Activated naive CD8-positive, alpha-beta T cell treated with anti-CD3 and anti-CD28 coated beads, Interleukin-2, amount 50 U/mL, for 24 hours (primary cell): ENCODE results near the gene INHA.
A peak's percentile ranks its signal among the peaks of the same experiment; 100 is the strongest.

Source experiments
- ATAC-seq: fragments of 150-1000 bp; cut with Tn5 transposase; one replicate; pipeline ENCODE4 v1.10.0; 2021
- DNase-seq: peaks from one replicate; pipeline ENCODE4 v3.0.0; 2021
- H3K27ac Mint-ChIP-seq: one replicate; pipeline ENCODE4 v1.8.0; 2021; ENCODE audit warnings: mild to moderate bottlenecking, mixed read lengths
- H3K27me3 Mint-ChIP-seq: one replicate; pipeline ENCODE4 v1.8.0; 2021; ENCODE audit warnings: mixed read lengths
- H3K36me3 Mint-ChIP-seq: one replicate; pipeline ENCODE4 v1.8.0; 2021; ENCODE audit warnings: low read depth, mixed read lengths
- H3K4me1 Mint-ChIP-seq: one replicate; pipeline ENCODE4 v1.8.0; 2021; ENCODE audit warnings: mixed read lengths
- H3K4me3 Mint-ChIP-seq: one replicate; pipeline ENCODE4 v1.8.0; 2021; ENCODE audit warnings: mild to moderate bottlenecking, moderate library complexity, mixed read lengths
- H3K9me3 Mint-ChIP-seq: one replicate; pipeline ENCODE4 v1.8.0; 2021; ENCODE audit warnings: mixed read lengths

INHA gene

DNA sequence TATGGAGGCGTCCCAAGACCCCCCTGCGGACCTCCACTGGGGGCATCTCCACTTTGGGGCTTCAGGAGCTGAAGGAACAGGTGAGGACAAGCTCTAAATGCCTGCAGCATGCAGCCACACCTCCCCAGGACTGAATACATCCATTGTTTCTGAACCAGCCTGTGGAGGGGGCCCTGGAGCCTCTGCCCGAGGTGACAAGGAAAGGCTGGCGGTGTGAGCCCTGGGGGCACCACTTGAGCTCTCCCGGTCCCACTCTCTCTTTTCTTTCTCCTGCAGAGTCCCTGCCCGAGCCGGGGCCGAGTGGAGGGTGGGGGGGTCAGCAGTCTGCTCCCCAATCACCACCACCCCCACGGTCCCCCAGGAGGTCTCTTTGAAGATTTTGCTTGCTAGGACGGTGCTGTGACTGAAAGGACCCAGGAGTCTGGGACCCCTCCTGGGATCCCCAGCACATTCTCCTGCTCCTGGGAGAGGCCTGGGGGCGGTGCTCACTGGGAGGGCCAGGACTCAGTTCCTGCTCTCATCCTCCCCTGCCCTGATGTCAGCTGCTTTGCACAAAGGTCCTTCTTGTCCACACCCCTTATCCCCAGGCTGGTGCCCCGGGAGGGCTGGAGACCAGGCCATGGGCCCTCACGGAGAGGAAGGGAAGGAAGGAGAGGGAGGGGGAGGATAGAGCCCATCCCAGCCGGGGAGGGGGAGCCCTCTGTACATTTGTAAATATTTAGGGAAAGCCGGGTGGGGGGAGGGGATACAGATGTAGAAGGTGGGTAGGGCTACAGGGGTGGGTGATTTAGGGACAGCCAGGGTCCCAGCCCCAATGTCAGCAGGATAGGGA is 34.2 kb upstream of the INHA start:
- Mint-ChIP-seq H3K36me3 (peaks cover 6% of the 10 kb centered on the region), H3K4me3 (no peak overlapping the region), H3K27ac (no peak overlapping the region), H3K9me3 (no peaks in the 10 kb centered on the region), H3K4me1 (peaks cover 16% of the 10 kb centered on the region), H3K27me3 (peaks cover 1% of the 10 kb centered on the region)
- ATAC-seq, result no peak
- DNase-seq, result no peak

DNA sequence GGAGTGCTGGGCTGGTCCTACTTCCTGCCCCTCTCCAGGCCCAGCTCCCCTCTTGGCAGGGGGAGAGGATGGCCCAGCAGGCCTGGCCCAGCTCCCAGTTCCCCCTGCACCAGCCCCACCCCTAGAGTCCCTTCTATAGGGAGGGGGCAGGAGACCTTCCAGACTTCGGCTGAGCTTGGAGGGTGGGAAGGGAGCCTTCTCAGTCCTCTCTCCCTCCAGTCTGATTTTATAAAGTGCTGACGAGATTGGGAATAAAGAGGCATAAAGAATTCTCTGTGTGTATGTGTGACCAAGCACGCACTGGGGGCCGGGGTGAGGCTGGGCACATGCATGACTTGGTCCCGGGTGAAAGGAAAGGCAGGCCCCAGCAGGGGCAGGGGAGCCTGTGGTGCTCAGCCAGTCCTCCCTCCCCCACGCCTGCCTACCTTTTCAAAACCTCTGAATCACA is 33.6 kb upstream of the INHA start:
- no peak overlapping the region for H3K4me3 Mint-ChIP-seq
- no peaks in the 10 kb centered on the region for H3K9me3 Mint-ChIP-seq
- H3K36me3 Mint-ChIP-seq, result peaks cover 6% of the 10 kb centered on the region
- H3K27me3 Mint-ChIP-seq, result peaks cover under 1% of the 10 kb centered on the region
- no peak for DNase-seq
- H3K4me1 Mint-ChIP-seq, result peaks cover 16% of the 10 kb centered on the region
- ATAC-seq, result no peak
- H3K27ac Mint-ChIP-seq, result no peak overlapping the region

DNA sequence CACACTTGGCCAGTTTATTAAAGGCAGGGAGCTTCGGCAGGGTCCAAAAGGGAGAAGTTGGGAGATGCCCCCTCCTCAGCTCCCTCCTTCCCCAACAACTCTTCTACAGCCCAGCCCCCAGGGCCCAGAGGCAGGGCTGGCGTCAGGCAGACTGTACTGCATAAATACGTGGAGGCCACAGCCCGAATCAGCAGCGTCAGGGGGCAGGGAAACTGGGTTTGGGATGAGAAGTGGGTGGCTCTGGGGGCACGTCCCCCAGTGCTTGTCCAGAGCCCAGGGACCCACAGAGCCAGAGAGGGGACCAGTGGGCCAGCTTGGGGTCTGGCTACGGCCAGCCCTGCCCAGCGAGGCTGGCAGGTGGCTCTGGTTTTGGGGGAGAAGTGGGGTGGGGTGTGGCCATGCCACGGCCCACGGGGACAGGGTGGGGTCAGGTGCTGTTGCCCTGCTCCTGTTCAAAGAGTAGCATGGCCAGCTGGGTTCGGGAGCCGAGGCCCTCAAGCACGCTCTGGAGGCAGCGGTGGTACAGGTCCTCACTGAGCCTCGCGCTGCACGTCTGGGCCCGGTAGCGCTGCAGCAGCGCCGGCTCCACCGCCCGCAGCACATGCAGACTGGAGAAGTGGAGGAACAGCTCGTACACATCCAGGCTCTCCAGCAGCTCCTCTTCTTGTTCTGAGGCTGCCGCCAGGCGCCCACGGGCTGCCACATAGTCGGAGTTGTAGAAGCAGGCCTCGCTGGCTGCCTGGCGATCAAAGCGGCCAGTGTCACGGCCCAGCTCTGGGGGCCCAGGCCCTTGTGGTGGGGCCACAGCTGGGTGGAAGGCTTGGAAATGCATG is 32.9 kb upstream of the INHA start:
- Mint-ChIP-seq H3K36me3 (peaks cover 6% of the 10 kb centered on the region), H3K27ac (no peak overlapping the region), H3K4me1 (peaks cover 17% of the 10 kb centered on the region), H3K9me3 (no peaks in the 10 kb centered on the region), H3K4me3 (no peak overlapping the region), H3K27me3 (no peaks in the 10 kb centered on the region)
- DNase-seq, result no peak
- ATAC-seq, result no peak

GRCh38 chr2:219539926-219540678 is 32.0 kb upstream of the INHA start:
- no peaks in the 10 kb centered on the region for H3K9me3 Mint-ChIP-seq
- ATAC-seq (no peak), DNase-seq (no peak)
- H3K27ac Mint-ChIP-seq, result no peak overlapping the region
- H3K27me3 Mint-ChIP-seq, result peaks cover 6% of the 10 kb centered on the region
- H3K36me3 Mint-ChIP-seq, result peaks cover 6% of the 10 kb centered on the region
- H3K4me3 Mint-ChIP-seq, result no peak overlapping the region
- peaks cover 24% of the 10 kb centered on the region for H3K4me1 Mint-ChIP-seq

- DNase-seq, result no peak
- Mint-ChIP-seq H3K4me3 (peak overlapping the region; percentile 92), H3K36me3 (peaks cover 6% of the 10 kb centered on the region), H3K9me3 (no peaks in the 10 kb centered on the region), H3K27ac (no peak overlapping the region), H3K27me3 (peaks cover 8% of the 10 kb centered on the region), H3K4me1 (peaks cover 24% of the 10 kb centered on the region)
- ATAC-seq, result no peak
Observed at GRCh38 chr2:219540784-219541504, 31.2 kb upstream of the INHA start.

DNA sequence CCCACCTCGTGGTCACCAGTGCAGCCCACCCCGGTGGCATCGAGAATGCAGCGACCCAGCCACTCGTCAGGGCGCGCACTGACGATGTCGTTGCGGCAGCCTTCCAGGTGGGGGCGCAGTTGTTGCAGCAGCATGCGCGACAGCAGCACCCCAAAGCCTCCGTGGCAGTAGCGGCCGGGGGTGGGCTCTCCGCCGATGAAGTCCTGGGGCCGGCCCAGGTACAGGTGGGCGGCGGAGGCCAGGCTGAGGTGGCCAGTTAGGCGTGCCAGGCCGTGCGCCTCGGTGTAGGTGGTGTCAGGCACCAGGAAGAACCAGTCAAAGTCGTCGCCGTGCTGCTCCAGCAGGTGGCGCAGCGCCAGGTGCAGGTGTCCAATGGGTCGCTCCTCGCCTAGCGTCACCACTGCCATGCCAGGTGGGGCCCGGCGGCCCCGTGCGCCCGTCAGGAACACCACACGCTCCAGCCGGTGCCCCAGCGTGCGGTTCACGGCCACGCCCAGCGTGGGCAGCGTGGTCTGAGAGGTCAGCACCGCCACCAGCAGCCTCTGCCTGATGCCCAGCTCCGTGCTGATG is 30.4 kb upstream of the INHA start:
- no peaks in the 10 kb centered on the region for H3K9me3 Mint-ChIP-seq
- H3K27ac Mint-ChIP-seq, result no peak overlapping the region
- H3K27me3 Mint-ChIP-seq, result peaks cover 14% of the 10 kb centered on the region

GRCh38 chr2:219542931-219543595 is 29.0 kb upstream of the INHA start:
- DNase-seq (no peak), ATAC-seq (peak; percentile 51)
- Mint-ChIP-seq H3K4me3 (peak overlapping the region; percentile 92), H3K36me3 (peaks cover 6% of the 10 kb centered on the region), H3K27ac (peak overlapping the region; percentile 72), H3K27me3 (peaks cover 14% of the 10 kb centered on the region), H3K9me3 (no peaks in the 10 kb centered on the region), H3K4me1 (peaks cover 24% of the 10 kb centered on the region)

More for the DNA sequence above, 30.4 kb upstream of the INHA start:
- ATAC-seq (peak; percentile 59), DNase-seq (peak; percentile 87)
- Mint-ChIP-seq H3K4me3 (peak overlapping the region; percentile 92), H3K4me1 (peaks cover 24% of the 10 kb centered on the region), H3K36me3 (peaks cover 6% of the 10 kb centered on the region)

GRCh38 chr2:219543596-219544358 is 28.3 kb upstream of the INHA start, which contains the start of the genes CHPF and TMEM198:
Gene CHPF (minus strand): TSS chr2:219543809. CDS start chr2:219543538, 271 bp downstream.
Gene TMEM198 (plus strand): TSS chr2:219544028. CDS start chr2:219544728, 700 bp downstream.
- Mint-ChIP-seq H3K36me3 (peaks cover 6% of the 10 kb centered on the region), H3K27ac (peak within 1 kb of the TSS; percentile 72), H3K4me1 (peaks cover 24% of the 10 kb centered on the region), H3K9me3 (no peaks in the 10 kb centered on the region), H3K27me3 (peaks cover 18% of the 10 kb centered on the region), H3K4me3 (peak within 1 kb of the TSS; percentile 92)
- DNase-seq (peak; percentile 95), ATAC-seq (peak; percentile 79)

GRCh38 chr2:219544567-219544966 is 27.5 kb upstream of the INHA start:
- no peaks in the 10 kb centered on the region for H3K9me3 Mint-ChIP-seq
- no peak overlapping the region for H3K27ac Mint-ChIP-seq

DNA sequence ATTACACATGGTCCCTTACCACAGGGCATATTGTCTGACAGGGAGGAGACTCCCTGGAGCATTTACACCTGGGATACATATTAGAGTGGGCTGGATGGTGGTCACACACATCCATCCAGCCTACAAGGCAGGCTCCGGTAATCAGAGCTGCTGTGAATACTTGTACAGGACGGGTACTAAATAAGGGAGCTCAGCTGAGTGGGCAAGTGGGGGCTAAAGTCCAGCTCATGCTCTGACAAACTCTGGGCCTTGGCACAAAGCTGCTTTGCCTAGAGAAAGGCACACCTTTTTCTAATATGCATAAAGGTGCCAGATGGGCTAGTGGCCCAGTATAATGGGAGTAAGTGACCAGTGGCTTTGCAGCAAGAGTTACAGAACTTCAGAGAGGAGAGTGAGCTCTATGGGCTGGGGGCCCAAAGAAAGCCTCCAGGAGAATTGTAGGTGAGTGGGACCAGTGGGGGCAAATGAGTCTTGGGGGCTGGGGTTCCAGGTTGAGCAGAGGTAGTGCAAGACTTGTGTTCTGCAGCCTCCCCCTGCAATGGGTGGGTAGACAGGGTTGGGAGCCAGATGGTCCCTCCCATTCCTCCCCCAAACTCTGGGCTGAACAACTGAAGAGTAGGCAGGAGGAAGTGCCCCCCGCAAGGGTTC is 26.7 kb upstream of the INHA start:
- Mint-ChIP-seq H3K4me3 (no peak overlapping the region), H3K4me1 (peaks cover 24% of the 10 kb centered on the region), H3K27me3 (peaks cover 18% of the 10 kb centered on the region), H3K9me3 (no peaks in the 10 kb centered on the region), H3K27ac (no peak overlapping the region), H3K36me3 (peaks cover 6% of the 10 kb centered on the region)
- ATAC-seq (no peak), DNase-seq (no peak)

More at GRCh38 chr2:219544567-219544966, 27.5 kb upstream of the INHA start:
- Mint-ChIP-seq H3K36me3 (peaks cover 6% of the 10 kb centered on the region), H3K27me3 (peaks cover 18% of the 10 kb centered on the region), H3K4me3 (peak overlapping the region; percentile 92), H3K4me1 (peaks cover 24% of the 10 kb centered on the region)
- ATAC-seq (no peak), DNase-seq (no peak)

DNA sequence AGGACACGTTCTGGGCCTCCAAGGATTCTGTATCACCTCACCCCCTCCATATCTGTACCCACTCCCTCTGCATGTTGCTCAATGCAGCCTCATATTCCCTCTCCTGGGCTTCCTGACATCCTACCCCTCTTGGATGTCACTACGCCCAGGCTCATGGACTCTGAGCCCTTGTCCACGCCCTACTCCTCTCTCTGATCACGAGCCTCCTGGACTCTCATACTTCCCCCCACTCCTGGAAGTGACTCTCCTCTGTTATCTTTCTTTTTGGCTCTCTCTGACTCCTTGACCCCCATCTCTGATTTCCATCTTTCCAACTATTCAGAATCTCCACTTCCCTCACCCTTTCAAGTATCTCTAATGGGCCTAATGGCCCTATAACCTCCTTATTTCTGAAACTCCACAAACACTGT is 26.2 kb upstream of the INHA start:
- Mint-ChIP-seq H3K27me3 (peaks cover 24% of the 10 kb centered on the region), H3K36me3 (peaks cover 3% of the 10 kb centered on the region), H3K4me1 (peaks cover 24% of the 10 kb centered on the region), H3K9me3 (no peaks in the 10 kb centered on the region), H3K4me3 (no peak overlapping the region), H3K27ac (no peak overlapping the region)
- DNase-seq (no peak), ATAC-seq (no peak)

DNA sequence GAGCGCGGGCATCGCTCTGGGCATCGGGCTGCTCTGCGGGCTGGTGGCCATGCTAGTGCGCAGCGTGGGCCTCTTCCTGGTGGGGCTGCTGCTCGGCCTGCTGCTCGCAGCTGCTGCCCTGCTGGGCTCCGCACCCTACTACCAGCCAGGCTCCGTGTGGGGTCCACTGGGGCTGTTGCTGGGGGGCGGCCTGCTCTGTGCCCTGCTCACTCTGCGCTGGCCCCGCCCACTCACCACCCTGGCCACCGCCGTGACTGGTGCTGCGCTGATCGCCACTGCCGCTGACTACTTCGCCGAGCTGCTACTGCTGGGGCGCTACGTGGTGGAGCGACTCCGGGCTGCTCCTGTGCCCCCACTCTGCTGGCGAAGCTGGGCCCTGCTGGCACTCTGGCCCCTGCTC is 24.5 kb upstream of the INHA start:
- no peak overlapping the region for H3K4me3 Mint-ChIP-seq
- no peaks in the 10 kb centered on the region for H3K36me3 Mint-ChIP-seq
- peaks cover 35% of the 10 kb centered on the region for H3K27me3 Mint-ChIP-seq
- no peak overlapping the region for H3K27ac Mint-ChIP-seq
- peaks cover 12% of the 10 kb centered on the region for H3K4me1 Mint-ChIP-seq
- H3K9me3 Mint-ChIP-seq, result no peaks in the 10 kb centered on the region
- ATAC-seq (no peak), DNase-seq (no peak)
